HCT116 (cell line): ENCODE results near the gene LBR. TPM values are rescaled to one million over a fixed set of nuclear protein-coding genes. Genes with fewer than 3 reads are reported as not detected.

Source experiments
- ATAC-seq: fragments of 200-7000 bp; cut with Tn5 transposase; 2 replicates; pipeline ENCODE4 v1.9.1; 2020; ENCODE audit warnings: mild to moderate bottlenecking, moderate library complexity
- BruUV-seq: library from RNA; stranded (reverse); fragments of 400-500 nt; replicated peaks from 2 replicates; lab custom pipeline; 2021; lab: Mats Ljungman, UMichigan
- CTCF ChIA-PET: fragments of 300-600 bp; sonication (Branson Sonifier 250); formaldehyde crosslinking; loops from one replicate; lab custom pipeline; 2021; ENCODE audit warnings: antibody characterized with exemption; lab: Charles Lee
- POLR2A ChIA-PET: fragments of 300-600, 350-600 bp; sonication (Branson Sonifier 250); formaldehyde crosslinking; loops from one replicate; lab custom pipeline; 2021; ENCODE audit warnings: antibody characterized with exemption; lab: Charles Lee
- RAD21 ChIA-PET, 2 experiments: fragments of 300-600 bp; sonication (Branson Sonifier 250); formaldehyde crosslinking; loops; one replicate each; lab custom pipeline; 2023; ENCODE audit warnings: low total read pairs in 2 of 2; ENCODE audit not compliant: uncharacterized antibody in 2 of 2, unreplicated experiment in 2 of 2, low non-redundant PET in 1 of 2; lab: Charles Lee
- DNase-seq: peaks from one replicate; pipeline ENCODE4 v3.0.0-alpha.2; 2010; ENCODE audit warnings: low read depth, low spot score
- H2AFZ ChIP-seq: fragments of 200-600 bp; shearing (Covaris generic), sonication (generic); 2 replicates; pipeline ENCODE4 v1.6.1; 2017; ENCODE audit warnings: low read depth, mixed run types, mixed read lengths, antibody characterized with exemption, low read length; ENCODE audit not compliant: poor library complexity, severe bottlenecking
- H3K27ac ChIP-seq: 2 replicates; pipeline ENCODE4 v1.5.1; 2012; ENCODE audit warnings: low read depth, low read length
- H3K27me3 ChIP-seq: fragments of 200-600 bp; sonication (generic); 2 replicates; pipeline ENCODE4 v1.6.1; 2016; ENCODE audit warnings: mixed run types, low read length, mixed read lengths; ENCODE audit not compliant: insufficient read depth
- H3K36me3 ChIP-seq, 2 experiments: fragments of 200-500 bp in 1 of 2; fragments of 200-600 bp in 1 of 2; sonication (Bioruptor generic) in 1 of 2; sonication (generic) in 1 of 2; 2 replicates each; pipeline versions ENCODE4 v1.5.1 to v1.6.1; 2014 to 2016; ENCODE audit warnings: low read length in 2 of 2, inconsistent platforms in 1 of 2, mixed read lengths in 1 of 2, mixed run types in 1 of 2; ENCODE audit not compliant: insufficient read depth in 2 of 2, control insufficient read depth in 1 of 2
- H3K4me1 ChIP-seq, 2 experiments: fragments of 200-600 bp in 1 of 2; sonication (generic) in 1 of 2; 2 replicates each; pipeline versions ENCODE4 v1.5.1 to v1.6.1; 2012 to 2017; ENCODE audit warnings: low read length in 2 of 2, inconsistent platforms in 1 of 2, mild to moderate bottlenecking in 1 of 2, mixed read lengths in 1 of 2, mixed run types in 1 of 2, moderate library complexity in 1 of 2; ENCODE audit not compliant: insufficient read depth in 2 of 2, control insufficient read depth in 1 of 2
- H3K4me2 ChIP-seq: fragments of 200-600 bp; sonication (generic); 2 replicates; pipeline ENCODE4 v1.6.1; 2017; ENCODE audit warnings: mixed run types, low read length, mixed read lengths
- H3K4me3 ChIP-seq, 2 experiments: fragments of 200-600 bp in 1 of 2; sonication (generic) in 1 of 2; replicated peaks in 1 of 2; 2 replicates each; pipeline ENCODE4 v1.5.1; 2011 to 2016; ENCODE audit warnings: low read length in 2 of 2, control low read depth in 1 of 2, low read depth in 1 of 2, mild to moderate bottlenecking in 1 of 2, mixed read lengths in 1 of 2, mixed run types in 1 of 2
- H3K79me2 ChIP-seq: fragments of 200-600 bp; sonication (generic); 2 replicates; pipeline ENCODE4 v1.6.1; 2017; ENCODE audit warnings: mild to moderate bottlenecking, mixed run types, low read length, moderate library complexity, mixed read lengths; ENCODE audit not compliant: insufficient read depth
- H3K9ac ChIP-seq: fragments of 200-600 bp; sonication (generic); 2 replicates; pipeline ENCODE4 v1.6.1; 2016; ENCODE audit warnings: low read length, mixed read lengths
- H3K9me2 ChIP-seq: fragments of 200-600 bp; sonication (generic), shearing (Covaris generic); 2 replicates; pipeline ENCODE4 v1.6.1; 2017; ENCODE audit warnings: mixed run types, mild to moderate bottlenecking, moderate library complexity; ENCODE audit not compliant: insufficient read depth
- H3K9me3 ChIP-seq, 2 experiments: fragments of 200-500 bp in 1 of 2; fragments of 200-600 bp in 1 of 2; sonication (Bioruptor generic) in 1 of 2; sonication (generic) in 1 of 2; 2 replicates each; pipeline ENCODE4 v1.6.1; 2014 to 2017; ENCODE audit warnings: low read length in 2 of 2, mixed read lengths in 2 of 2, inconsistent platforms in 1 of 2, low read depth in 1 of 2, mild to moderate bottlenecking in 1 of 2, mixed run types in 1 of 2, moderate library complexity in 1 of 2; ENCODE audit not compliant: control insufficient read depth in 1 of 2, insufficient read depth in 1 of 2
- H4K20me1 ChIP-seq: fragments of 200-600 bp; sonication (generic), shearing (Covaris generic); 2 replicates; pipeline ENCODE4 v1.6.1; 2017; ENCODE audit warnings: mixed run types, mild to moderate bottlenecking, moderate library complexity; ENCODE audit not compliant: insufficient read depth
- ELF1 ChIP-seq: IDR thresholded peaks from 2 replicates; pipeline ENCODE4 v1.6.1; 2012; ENCODE audit warnings: low read depth, borderline replicate concordance
- EZH2 ChIP-seq: fragments of 200-600 bp; sonication (generic); IDR thresholded peaks from 2 replicates; pipeline ENCODE4 v1.6.1; 2017; ENCODE audit warnings: antibody characterized with exemption, mixed run types
- FOSL1 ChIP-seq: IDR thresholded peaks from 2 replicates; pipeline ENCODE4 v1.6.1; 2012; ENCODE audit warnings: low read depth
- POLR2AphosphoS5 ChIP-seq: IDR thresholded peaks from 2 replicates; pipeline ENCODE4 v1.6.1; 2011; ENCODE audit warnings: mild to moderate bottlenecking, low read depth, low read length, moderate library complexity
- RAD21 ChIP-seq: IDR thresholded peaks from 2 replicates; pipeline ENCODE4 v1.6.1; 2012; ENCODE audit warnings: low read depth, mild to moderate bottlenecking
- intact Hi-C: fragments of 100-400 bp; cut with micrococcal nuclease; formaldehyde crosslinking; loops from 2 replicates; pipeline ENCODE4 v1.10.0; 2022
- total RNA-seq: library from RNA; stranded (reverse); gene quantifications from one replicate; pipeline ENCODE4 v1.2.1, GENCODE V29; 2021; ENCODE audit not compliant: unreplicated experiment
- TF ChIP-seq, protein P1 (sequence below): IDR thresholded peaks from 2 replicates; pipeline ENCODE4 v1.6.1; 2012

Gene LBR
- total RNA-seq, 1 experiment from 2014 or later, result 97.4 TPM

DNA sequence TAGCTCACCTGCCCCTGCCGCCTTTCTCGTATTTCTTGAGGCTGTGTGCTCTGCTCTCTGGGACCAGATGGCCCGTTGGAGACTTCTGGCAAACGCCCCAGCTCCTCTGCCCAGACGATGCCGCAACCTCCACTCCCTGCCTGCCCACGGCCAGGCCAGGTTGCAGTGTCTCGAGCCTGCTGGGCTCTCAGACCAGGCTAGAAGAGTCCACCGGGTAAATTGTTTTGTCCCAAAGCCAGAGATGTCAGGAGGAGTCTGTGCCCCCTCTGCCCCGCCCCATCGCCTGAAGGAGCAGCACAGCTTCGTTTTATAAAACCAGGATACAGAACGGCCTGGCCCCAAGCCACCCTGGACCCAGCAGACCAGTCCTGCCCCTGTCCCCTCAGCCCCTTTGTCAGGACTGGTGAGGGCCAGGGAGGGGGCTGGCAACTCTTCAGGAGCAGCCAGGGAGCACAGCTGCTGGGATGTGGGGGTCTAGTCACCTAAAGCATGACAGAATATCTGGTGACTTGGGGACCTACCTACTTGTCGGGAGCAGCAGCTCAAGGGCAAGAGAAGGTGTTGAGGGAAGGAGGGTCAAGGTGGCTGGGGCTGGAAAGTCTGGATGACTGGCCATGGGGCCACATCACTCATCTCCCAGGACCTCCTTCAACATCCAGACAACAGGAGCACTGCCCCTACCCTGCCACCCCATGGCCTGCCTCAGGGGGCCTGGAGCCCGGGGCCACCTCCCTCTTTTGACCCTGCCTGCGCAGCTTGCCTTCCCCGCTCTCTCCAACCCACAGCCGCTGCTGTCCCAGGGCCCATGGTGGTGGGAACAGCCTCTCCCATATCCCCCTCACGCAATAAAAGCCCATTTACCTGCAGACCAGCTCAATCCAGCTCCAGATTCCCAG lies 33.9 kb upstream of the LBR start:
- H3K4me1 ChIP-seq, result peaks cover 8 to 33% of the 10 kb centered on the region in 2 experiments; a peak in 3 of 4 replicates
- no peak for ATAC-seq
- no peak overlapping the region for H3K9ac ChIP-seq
- H2AFZ ChIP-seq, result no peak overlapping the region
- H3K27ac ChIP-seq, result no peak overlapping the region
- no peak for DNase-seq
- no peak overlapping the region for H3K4me2 ChIP-seq
- ChIA-PET CTCF (interaction anchor here (0.8 kb wide), 1 partner anchor 13 kb away, joined by 3 read pairs; no protein-coding TSS in a partner anchor), POLR2A (no interaction called here), RAD21 (interaction anchor here in 1 of 2 experiments (1.0 kb wide), 1 partner anchor 13 kb away, joined by 3 read pairs; no protein-coding TSS in a partner anchor)
- no peaks in the 10 kb centered on the region for H3K79me2 ChIP-seq
- H3K9me3 ChIP-seq, result no peaks in the 10 kb centered on the region
- no peaks in the 10 kb centered on the region for H3K9me2 ChIP-seq
- no peaks in the 10 kb centered on the region for H4K20me1 ChIP-seq
- no peak for TF ChIP-seq RAD21
- no peak for TF ChIP-seq POLR2AphosphoS5
- TF ChIP-seq, protein P1, sequence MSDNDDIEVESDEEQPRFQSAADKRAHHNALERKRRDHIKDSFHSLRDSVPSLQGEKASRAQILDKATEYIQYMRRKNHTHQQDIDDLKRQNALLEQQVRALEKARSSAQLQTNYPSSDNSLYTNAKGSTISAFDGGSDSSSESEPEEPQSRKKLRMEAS, result no peak
- TF ChIP-seq ELF1, result no peak
- TF ChIP-seq EZH2, result no peak
- TF ChIP-seq FOSL1, result no peak
- H3K36me3 ChIP-seq, result no peaks in the 10 kb centered on the region
- no TSS peak for BruUV-seq
- no peak overlapping the region for H3K4me3 ChIP-seq
- intact Hi-C loops, result no loop called here
- H3K27me3 ChIP-seq, result no peaks in the 10 kb centered on the region
